Activated CD4-positive, alpha-beta T cell treated with anti-CD3 and anti-CD28 coated beads, Interleukin-10, Interleukin-2, amounts not matched to agents 100 ng/mL and 50 ng/mL, durations not matched to agents 16 hours and 8 hours (primary cell): ENCODE measurements around the gene SPA17.
A peak's percentile ranks its signal among the peaks of the same experiment; 100 is the strongest.

Experiments
- DNase-seq: peaks from one replicate; pipeline ENCODE4 v3.0.0-alpha.2; 2020

SPA17 gene

DNA sequence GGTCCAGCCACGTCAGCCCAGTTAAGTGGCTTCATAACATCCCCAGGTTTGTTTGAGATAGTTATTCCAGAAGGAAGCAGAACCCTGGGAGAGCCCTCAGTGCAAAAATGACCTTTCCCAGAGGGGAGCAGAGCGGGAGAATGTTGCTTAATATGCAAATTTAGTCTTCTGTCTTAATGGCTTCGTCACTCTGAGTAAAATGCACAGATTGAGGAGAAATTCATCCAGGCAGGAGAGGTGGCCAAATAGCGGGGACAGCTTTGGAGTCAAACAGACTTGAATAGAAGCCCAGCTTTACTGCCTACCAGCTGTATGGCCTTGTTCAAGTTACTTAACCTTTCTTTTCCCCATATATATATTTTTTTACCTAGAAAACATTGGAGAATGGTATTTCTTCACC, 53.8 kb downstream of the SPA17 start:
- DNase-seq = no peak

- no peak for DNase-seq
These were observed 54.4 kb downstream of the SPA17 start for GRCh38 chr11:124728134-124728533.

DNA sequence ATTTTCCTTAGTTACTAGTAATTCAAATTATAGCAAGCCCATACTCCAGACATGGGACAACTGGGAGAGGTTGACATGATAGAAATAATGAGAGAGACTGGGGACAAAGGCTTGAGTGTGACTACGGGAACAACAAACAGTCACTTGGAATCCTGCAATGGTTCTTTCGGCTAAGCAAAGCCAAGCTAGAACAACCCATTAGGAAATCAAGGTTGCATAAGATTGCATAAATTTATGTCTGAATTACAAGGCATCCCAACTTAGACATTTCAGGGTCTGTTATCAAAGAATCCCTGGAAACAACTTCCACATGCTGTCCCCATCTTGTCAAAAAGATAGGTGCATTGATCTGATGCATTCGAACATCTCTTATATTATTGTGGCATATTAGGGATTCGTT, 55.9 kb downstream of the SPA17 start:
- no peak for DNase-seq

- DNase-seq = no peak
These were observed 58.5 kb downstream of the SPA17 start for GRCh38 chr11:124732230-124732629.

GRCh38 chr11:124736736-124737135, 63.0 kb downstream of the SPA17 start:
- DNase-seq = no peak

GRCh38 chr11:124737638-124738305, 64.1 kb downstream of the SPA17 start:
- DNase-seq = no peak

DNA sequence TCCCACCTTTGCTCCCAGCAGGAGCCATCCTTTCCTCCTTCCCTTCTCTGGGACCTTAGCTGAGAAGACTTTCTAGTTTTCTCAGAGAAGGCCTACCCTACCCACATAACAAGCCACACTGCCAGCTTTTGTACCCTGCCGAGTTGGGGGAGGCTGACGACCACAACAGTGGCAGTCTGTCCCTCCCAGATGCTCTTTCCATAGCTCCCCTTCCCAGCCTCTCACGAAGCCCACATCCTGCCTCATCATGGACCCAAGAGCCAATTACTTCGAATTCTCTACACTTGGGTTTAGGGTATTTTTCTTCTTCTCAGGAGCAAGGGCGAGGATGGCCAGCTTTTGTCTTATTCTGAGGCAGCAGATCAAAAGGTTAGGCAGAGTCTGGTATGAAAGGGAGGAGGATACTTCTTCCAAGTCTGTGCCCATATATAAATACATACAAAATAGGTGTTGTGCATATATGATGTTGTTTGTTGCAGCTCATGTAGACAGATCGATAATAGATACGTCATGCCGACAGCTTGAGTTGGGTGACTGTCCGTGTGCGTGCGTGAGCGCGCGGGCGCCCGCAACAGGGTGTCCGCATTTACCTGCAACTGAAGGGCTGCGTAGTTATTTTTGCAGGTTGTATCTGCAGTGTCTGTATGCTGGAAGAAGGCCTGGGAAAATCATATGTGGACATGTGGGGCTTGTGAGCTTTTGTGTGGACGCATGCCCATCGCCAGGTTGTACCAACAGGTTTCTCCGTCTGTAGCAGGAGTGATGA, 65.2 kb downstream of the SPA17 start:
- DNase-seq = no peak

GRCh38 chr11:124739479-124740276, 66.0 kb downstream of the SPA17 start, which contains the start of gene NRGN:
NRGN (plus strand) TSS chr11:124739942; CDS start chr11:124740085, 143 bp downstream.
- peak; percentile 90 for DNase-seq

DNA sequence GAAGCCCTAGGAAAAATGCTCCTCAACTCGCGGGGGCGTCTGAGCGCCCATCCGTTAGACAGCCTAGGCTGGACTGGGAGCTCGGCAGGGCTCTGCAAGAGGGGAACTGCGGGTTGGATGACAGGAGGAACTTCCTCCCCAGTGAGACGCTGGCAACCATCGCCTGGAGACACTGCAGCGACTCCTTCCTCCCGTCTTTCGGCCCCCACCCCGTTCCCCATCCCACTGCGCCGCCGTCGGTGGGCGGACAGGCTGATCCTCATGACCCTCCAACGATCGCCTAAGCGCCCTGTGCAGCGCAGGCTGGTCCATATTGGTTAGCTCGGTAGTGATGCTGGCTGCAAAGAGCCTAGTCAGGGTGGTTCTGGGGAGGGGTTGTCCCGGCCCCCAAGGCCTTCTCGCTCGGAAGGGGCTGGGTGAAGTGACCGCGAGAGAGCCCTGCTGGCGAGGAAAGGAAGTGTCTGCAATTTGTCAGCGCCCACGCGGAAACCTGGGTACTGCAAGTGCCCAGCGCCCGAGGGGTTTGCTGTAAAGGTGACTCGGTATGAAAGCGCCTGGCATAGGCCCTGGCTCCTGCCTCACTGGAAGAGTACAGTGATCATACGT, 66.7 kb downstream of the SPA17 start:
- peak; percentile 46 for DNase-seq

- no peak for DNase-seq
These were observed 68.9 kb downstream of the SPA17 start for GRCh38 chr11:124742555-124742954.

DNA sequence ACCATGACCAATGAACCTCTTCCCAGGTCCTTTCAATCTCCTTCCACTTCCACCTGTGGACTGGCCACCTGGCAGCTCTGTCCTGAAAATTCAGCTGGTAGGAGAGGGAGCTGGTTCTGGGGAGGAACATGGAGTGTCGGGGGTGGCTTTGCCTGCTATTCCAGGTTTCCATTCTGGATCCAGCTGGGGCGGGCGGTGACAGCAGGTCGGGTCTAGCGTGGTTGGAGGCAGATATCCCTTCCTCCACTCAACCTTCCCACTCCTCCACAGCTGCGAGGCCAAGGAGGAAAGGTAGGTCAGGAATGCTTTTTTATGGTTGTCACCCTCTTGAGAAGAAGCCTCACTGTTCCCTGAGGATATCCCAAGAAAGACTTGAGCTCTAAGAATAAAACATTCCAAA, 69.3 kb downstream of the SPA17 start:
- DNase-seq = no peak

DNA sequence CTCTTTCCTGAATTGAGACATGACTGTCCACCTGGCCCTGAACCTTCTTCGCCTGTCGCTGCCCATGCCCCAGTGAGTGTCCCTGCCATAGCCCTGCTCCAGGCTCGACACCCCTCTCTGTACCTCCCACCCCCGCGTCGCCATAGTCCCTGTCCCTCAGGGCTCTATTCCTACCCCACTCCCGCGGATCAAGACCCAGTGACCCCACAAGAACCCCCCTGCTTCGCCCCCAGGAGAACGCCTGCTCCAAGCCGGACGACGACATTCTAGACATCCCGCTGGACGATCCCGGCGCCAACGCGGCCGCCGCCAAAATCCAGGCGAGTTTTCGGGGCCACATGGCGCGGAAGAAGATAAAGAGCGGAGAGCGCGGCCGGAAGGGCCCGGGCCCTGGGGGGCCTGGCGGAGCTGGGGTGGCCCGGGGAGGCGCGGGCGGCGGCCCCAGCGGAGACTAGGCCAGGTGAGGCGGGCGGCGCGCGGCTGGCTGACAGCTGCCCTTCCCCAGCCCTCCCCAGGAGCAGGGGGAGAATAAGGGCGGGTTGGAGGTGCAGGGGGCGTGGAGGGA, 71.6 kb downstream of the SPA17 start:
- DNase-seq = no peak

DNA sequence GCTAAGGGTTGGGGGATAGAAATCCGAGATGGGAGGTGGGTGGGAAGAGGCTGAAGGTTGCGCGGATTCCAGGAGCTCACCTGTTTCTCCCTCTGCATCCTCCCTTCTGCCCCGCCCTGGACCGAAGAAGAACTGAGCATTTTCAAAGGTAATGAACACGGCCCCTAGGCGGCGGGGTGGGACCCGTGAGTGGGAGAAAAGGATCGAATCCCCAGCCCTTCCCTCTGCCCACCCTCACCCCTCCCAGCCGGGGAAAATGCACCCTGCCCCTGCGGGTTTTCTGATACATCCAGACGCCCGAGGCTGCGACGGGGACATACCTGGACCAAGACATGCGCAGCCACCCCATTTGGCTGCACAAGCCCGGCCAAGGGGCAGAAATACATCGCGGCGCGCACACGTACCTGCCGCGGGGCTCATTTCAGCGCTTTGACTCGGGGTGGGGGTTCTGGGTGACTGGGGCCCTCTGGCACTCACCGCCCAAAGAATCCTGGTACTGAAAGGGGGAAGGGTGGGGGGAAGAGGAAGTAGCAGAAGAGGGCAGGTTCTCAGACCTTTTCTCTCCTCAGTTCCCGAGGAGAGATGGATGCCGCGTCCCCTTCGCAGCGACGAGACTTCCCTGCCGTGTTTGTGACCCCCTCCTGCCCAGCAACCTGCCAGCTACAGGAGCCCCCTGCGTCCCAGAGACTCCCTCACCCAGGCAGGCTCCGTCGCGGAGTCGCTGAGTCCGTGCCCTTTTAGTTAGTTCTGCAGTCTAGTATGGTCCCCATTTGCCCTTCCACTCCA, 72.3 kb downstream of the SPA17 start:
- DNase-seq = peak; percentile 42

- DNase-seq = peak; percentile 84
These were observed 73.0 kb downstream of the SPA17 start for GRCh38 chr11:124746621-124747243.
